A673 (cell line): ENCODE data around the gene FAM83D. TPM values are rescaled to one million over a fixed set of nuclear protein-coding genes. Genes with fewer than 3 reads are reported as not detected.

Experiments used
- BruUV-seq: library from RNA; stranded (reverse); fragments of 400-500 nt; replicated peaks from 2 replicates; lab custom pipeline; 2021; lab: Mats Ljungman, UMichigan
- CTCF ChIA-PET: fragments of 300-600 bp; sonication (Branson Sonifier 250); formaldehyde crosslinking; loops from one replicate; lab custom pipeline; 2022; ENCODE audit warnings: antibody characterized with exemption; lab: Charles Lee
- POLR2A ChIA-PET: fragments of 300-600 bp; sonication (Branson Sonifier 250); formaldehyde crosslinking; loops from one replicate; lab custom pipeline; 2022; ENCODE audit warnings: antibody characterized with exemption; ENCODE audit not compliant: low non-redundant PET; lab: Charles Lee
- DNase-seq: peaks from one replicate; pipeline ENCODE4 v3.0.0-alpha.2; 2015; ENCODE audit warnings: low spot score
- H3K27ac ChIP-seq: fragments of 200-600 bp; sonication (generic); 2 replicates; pipeline ENCODE4 v1.5.1; 2016; ENCODE audit warnings: mixed run types, low read depth, mild to moderate bottlenecking, mixed read lengths, antibody characterized with exemption, low read length; ENCODE audit not compliant: poor library complexity, severe bottlenecking
- H3K27me3 ChIP-seq: fragments of 200-600 bp; sonication (generic); replicated peaks from 2 replicates; pipeline ENCODE4 v1.6.1; 2017; ENCODE audit warnings: mixed run types, low read depth, mild to moderate bottlenecking, mixed read lengths, antibody characterized with exemption, low read length; ENCODE audit not compliant: insufficient read depth, poor library complexity
- H3K36me3 ChIP-seq: fragments of 200-600 bp; sonication (generic); 2 replicates; pipeline ENCODE4 v1.6.1; 2016; ENCODE audit warnings: mixed run types, mild to moderate bottlenecking, mixed read lengths, antibody characterized with exemption, low read length; ENCODE audit not compliant: insufficient read depth, poor library complexity, severe bottlenecking
- H3K4me1 ChIP-seq: fragments of 200-600 bp; sonication (generic); 2 replicates; pipeline ENCODE4 v1.6.1; 2017; ENCODE audit warnings: mixed run types, mild to moderate bottlenecking, mixed read lengths, antibody characterized with exemption, low read length; ENCODE audit not compliant: insufficient read depth, poor library complexity, severe bottlenecking
- H3K4me3 ChIP-seq: fragments of 200-600 bp; sonication (generic); 2 replicates; pipeline ENCODE4 v1.5.1; 2016; ENCODE audit warnings: low read depth, mixed run types, mild to moderate bottlenecking, mixed read lengths, low read length; ENCODE audit not compliant: poor library complexity, severe bottlenecking
- H3K9me3 ChIP-seq: fragments of 200-600 bp; sonication (generic); 2 replicates; pipeline ENCODE4 v1.6.1; 2016; ENCODE audit warnings: mixed run types, low read depth, mild to moderate bottlenecking, mixed read lengths, antibody characterized with exemption, low read length; ENCODE audit not compliant: poor library complexity, severe bottlenecking
- EZH2 ChIP-seq: fragments of 200-600 bp; sonication (generic); IDR thresholded peaks from 2 replicates; pipeline ENCODE4 v1.6.1; 2017; ENCODE audit warnings: borderline replicate concordance, low read depth, mild to moderate bottlenecking, mixed read lengths, antibody characterized with exemption, low read length; ENCODE audit not compliant: poor library complexity, severe bottlenecking
- intact Hi-C: fragments of 100-400 bp; cut with micrococcal nuclease; formaldehyde crosslinking; loops from one replicate; pipeline ENCODE4 v1.10.0; 2022; ENCODE audit not compliant: unreplicated experiment
- total RNA-seq: library from RNA; stranded (reverse); gene quantifications from 2 replicates; pipeline ENCODE4 v1.2.3, GENCODE V29; 2021
- TF ChIP-seq, protein P1 (sequence below): fragments of 300-800, 200-600 bp; sonication (generic); conservative IDR thresholded peaks from 2 replicates; pipeline ENCODE4 v1.5.1; 2017; ENCODE audit warnings: low read depth, mild to moderate bottlenecking, antibody characterized with exemption, low read length, moderate library complexity, mixed read lengths

The FAM83D gene
- total RNA-seq, 1 experiment from 2014 or later: 74.0 TPM

DNA sequence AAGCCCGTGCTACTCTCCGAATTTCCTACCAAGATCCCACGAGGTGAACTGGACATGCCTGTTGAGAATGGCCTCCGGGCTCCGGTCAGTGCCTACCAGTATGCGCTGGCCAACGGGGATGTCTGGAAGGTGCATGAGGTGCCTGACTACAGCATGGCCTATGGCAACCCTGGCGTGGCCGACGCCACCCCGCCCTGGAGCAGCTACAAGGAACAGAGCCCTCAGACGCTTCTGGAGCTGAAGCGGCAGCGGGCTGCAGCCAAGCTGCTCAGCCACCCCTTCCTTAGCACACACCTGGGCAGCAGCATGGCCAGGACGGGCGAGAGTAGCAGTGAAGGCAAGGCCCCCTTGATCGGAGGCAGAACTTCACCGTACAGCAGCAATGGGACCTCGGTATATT, 8.0 kb upstream of the FAM83D start:
- DNase-seq: no peak
- no peak overlapping the region for H3K4me3 ChIP-seq
- H3K9me3 ChIP-seq: no peaks in the 10 kb centered on the region
- POLR2A ChIA-PET: no interaction called here
- H3K27me3 ChIP-seq: peaks cover 37% of the 10 kb centered on the region
- intact Hi-C loops: no loop called here
- no peaks in the 10 kb centered on the region for H3K36me3 ChIP-seq
- TF ChIP-seq EZH2: no peak
- TF ChIP-seq, protein P1, sequence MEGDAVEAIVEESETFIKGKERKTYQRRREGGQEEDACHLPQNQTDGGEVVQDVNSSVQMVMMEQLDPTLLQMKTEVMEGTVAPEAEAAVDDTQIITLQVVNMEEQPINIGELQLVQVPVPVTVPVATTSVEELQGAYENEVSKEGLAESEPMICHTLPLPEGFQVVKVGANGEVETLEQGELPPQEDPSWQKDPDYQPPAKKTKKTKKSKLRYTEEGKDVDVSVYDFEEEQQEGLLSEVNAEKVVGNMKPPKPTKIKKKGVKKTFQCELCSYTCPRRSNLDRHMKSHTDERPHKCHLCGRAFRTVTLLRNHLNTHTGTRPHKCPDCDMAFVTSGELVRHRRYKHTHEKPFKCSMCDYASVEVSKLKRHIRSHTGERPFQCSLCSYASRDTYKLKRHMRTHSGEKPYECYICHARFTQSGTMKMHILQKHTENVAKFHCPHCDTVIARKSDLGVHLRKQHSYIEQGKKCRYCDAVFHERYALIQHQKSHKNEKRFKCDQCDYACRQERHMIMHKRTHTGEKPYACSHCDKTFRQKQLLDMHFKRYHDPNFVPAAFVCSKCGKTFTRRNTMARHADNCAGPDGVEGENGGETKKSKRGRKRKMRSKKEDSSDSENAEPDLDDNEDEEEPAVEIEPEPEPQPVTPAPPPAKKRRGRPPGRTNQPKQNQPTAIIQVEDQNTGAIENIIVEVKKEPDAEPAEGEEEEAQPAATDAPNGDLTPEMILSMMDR: no peak
- no TSS peak for BruUV-seq
- CTCF ChIA-PET: no interaction called here
- no peak overlapping the region for H3K27ac ChIP-seq
- H3K4me1 ChIP-seq: no peaks in the 10 kb centered on the region

DNA sequence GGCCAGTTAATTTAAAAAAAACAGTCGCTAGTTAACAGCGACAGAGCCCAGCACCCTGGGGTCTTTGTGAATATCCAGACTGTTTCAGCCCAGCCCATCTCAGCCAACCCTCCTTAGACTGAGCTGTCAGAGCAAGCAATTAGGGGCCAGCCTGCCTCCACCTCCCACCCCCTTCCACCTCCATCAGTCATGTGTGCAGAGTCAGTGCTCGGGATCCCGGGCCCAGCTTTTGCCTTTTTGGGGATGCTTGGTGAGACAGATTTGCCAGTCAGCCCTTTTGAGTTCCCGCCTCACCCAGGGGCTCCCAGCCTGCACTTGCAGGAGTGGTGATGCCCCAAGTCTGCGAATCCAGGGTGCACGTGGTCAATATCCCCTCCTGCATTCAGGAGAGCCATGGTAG, 6.5 kb upstream of the FAM83D start:
- no peak for DNase-seq
- Histone ChIP-seq H3K4me3 (no peak overlapping the region), H3K27ac (no peak overlapping the region), H3K9me3 (no peaks in the 10 kb centered on the region), H3K27me3 (peaks cover 30% of the 10 kb centered on the region), H3K36me3 (no peaks in the 10 kb centered on the region), H3K4me1 (no peaks in the 10 kb centered on the region)
- TF ChIP-seq, protein P1: no peak
- ChIA-PET POLR2A (no interaction called here), CTCF (no interaction called here)
- intact Hi-C loops: no loop called here
- BruUV-seq: no TSS peak

DNA sequence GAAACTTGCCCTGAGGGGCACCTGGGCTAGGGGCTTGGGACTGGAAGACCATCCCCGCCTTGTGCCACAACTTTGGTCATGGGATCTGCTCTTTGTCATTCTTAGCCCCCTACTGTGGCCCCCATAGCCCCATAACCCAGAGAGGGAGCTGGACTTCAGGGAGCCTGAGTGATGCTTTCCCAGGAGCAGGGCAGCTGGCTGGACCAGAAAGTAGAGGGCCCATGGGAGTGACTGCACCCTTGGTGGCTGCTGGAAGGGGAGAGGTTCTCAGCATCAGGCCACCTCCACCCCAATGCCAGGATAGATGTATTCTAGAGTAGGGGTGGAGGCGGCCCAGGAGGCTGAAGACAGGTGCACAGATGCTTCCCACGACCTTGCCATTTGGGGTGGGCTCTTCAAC, 5.8 kb upstream of the FAM83D start:
- H3K27me3 ChIP-seq: peaks cover 30% of the 10 kb centered on the region
- H3K9me3 ChIP-seq: no peaks in the 10 kb centered on the region
- POLR2A ChIA-PET: no interaction called here
- no TSS peak for BruUV-seq
- DNase-seq: no peak
- TF ChIP-seq EZH2: no peak
- TF ChIP-seq, protein P1: no peak
- H3K4me1 ChIP-seq: no peaks in the 10 kb centered on the region
- H3K27ac ChIP-seq: no peak overlapping the region
- intact Hi-C loops: no loop called here
- no peak overlapping the region for H3K4me3 ChIP-seq
- H3K36me3 ChIP-seq: no peaks in the 10 kb centered on the region
- CTCF ChIA-PET: no interaction called here
